Measurements from ENCODE around the gene CPEB4. TPM values are rescaled to one million over a fixed set of nuclear protein-coding genes. Genes with fewer than 3 reads are reported as not detected.

Gene CPEB4
- total RNA-seq, 4 donors from 2014 or later: 51.5 to 69.5 (median 66.1) TPM

- WGBS, 2 donors: 92 to 94% methylated on average over 4 of the region's 4 CpGs
- intact Hi-C loops (cut with DNase I): no loop called here
Measured at GRCh38 chr5:173896631-173897030, 8.5 kb downstream of the CPEB4 start.

GRCh38 chr5:173901705-173902104 lies 13.6 kb downstream of the CPEB4 start:
- Histone ChIP-seq H3K9me3 (no peaks in the 10 kb centered on the region), H3K36me3 (no peaks in the 10 kb centered on the region), H3K4me3 (replicated peaks in 1 of 3) (no peak overlapping the region), H3K4me1 (peaks cover 23 to 65% of the 10 kb centered on the region in 2 donors), H3K27me3 (no peaks in the 10 kb centered on the region), H3K27ac (peak overlapping the region in 1 of 3 donors; percentile 42)
- DNase-seq: no peak
- WGBS, 2 donors: 97 to 99% methylated on average over 3 of the region's 3 CpGs
- TF ChIP-seq POLR2A (IDR thresholded peaks at IDR 0.05) (no peak), CTCF (IDR thresholded peaks at IDR 0.05) (no peak)
- intact Hi-C loops (cut with DNase I): no loop called here

More at GRCh38 chr5:173896631-173897030, 8.5 kb downstream of the CPEB4 start:
- TF ChIP-seq CTCF (IDR thresholded peaks at IDR 0.05) (no peak), POLR2A (IDR thresholded peaks at IDR 0.05) (no peak)
- Histone ChIP-seq H3K36me3 (no peaks in the 10 kb centered on the region), H3K27me3 (no peaks in the 10 kb centered on the region), H3K4me3 (replicated peaks in 1 of 3) (no peak overlapping the region), H3K4me1 (peaks cover 19 to 49% of the 10 kb centered on the region in 2 donors), H3K27ac (no peak overlapping the region), H3K9me3 (no peaks in the 10 kb centered on the region)
- no peak for DNase-seq

GRCh38 chr5:173902334-173902733 lies 14.2 kb downstream of the CPEB4 start:
- H3K27me3 ChIP-seq: no peaks in the 10 kb centered on the region
- TF ChIP-seq POLR2A (IDR thresholded peaks at IDR 0.05) (no peak), CTCF (IDR thresholded peaks at IDR 0.05) (no peak)
- WGBS, 2 donors: 90 to 95% methylated on average over 1 of the region's 1 CpG
- no peak overlapping the region for H3K4me3 ChIP-seq (replicated peaks in 1 of 3)
- H3K4me1 ChIP-seq: peaks cover 27 to 67% of the 10 kb centered on the region in 2 donors
- H3K36me3 ChIP-seq: no peaks in the 10 kb centered on the region
- no peak for DNase-seq
- peak overlapping the region in 2 of 3 donors; percentile 55 to 68 for H3K27ac ChIP-seq
- intact Hi-C loops (cut with DNase I): no loop called here
- no peaks in the 10 kb centered on the region for H3K9me3 ChIP-seq

- Histone ChIP-seq H3K4me3 (replicated peaks in 1 of 3) (no peak overlapping the region), H3K36me3 (no peaks in the 10 kb centered on the region), H3K27me3 (no peaks in the 10 kb centered on the region), H3K4me1 (peaks cover 30 to 71% of the 10 kb centered on the region in 2 donors), H3K27ac (peak overlapping the region in 2 of 3 donors; percentile 55 to 68), H3K9me3 (no peaks in the 10 kb centered on the region)
- intact Hi-C loops (cut with DNase I): no loop called here
- DNase-seq: no peak
- TF ChIP-seq POLR2A (IDR thresholded peaks at IDR 0.05) (no peak), CTCF (IDR thresholded peaks at IDR 0.05) (no peak)
Measured at GRCh38 chr5:173902743-173903142, 14.6 kb downstream of the CPEB4 start.

- no peak overlapping the region for H3K4me3 ChIP-seq (replicated peaks in 1 of 3)
- H3K27me3 ChIP-seq: no peaks in the 10 kb centered on the region
- H3K9me3 ChIP-seq: no peaks in the 10 kb centered on the region
- peaks cover 36 to 78% of the 10 kb centered on the region in 2 donors for H3K4me1 ChIP-seq
- TF ChIP-seq CTCF (IDR thresholded peaks at IDR 0.05): no peak
- no peak for TF ChIP-seq POLR2A (IDR thresholded peaks at IDR 0.05)
- DNase-seq: no peak
- H3K27ac ChIP-seq: peak overlapping the region in 2 of 3 donors; percentile 55 to 68
- 65 to 76% methylated on average over 5 of the region's 5 CpGs for WGBS, 2 donors
- no peaks in the 10 kb centered on the region for H3K36me3 ChIP-seq
- intact Hi-C loops (cut with DNase I): no loop called here
Measured at GRCh38 chr5:173903396-173904140, 15.4 kb downstream of the CPEB4 start.
